Activated naive CD4-positive, alpha-beta T cell treated with anti-CD3 and anti-CD28 coated beads for 36 hours (primary cell): ENCODE measurements around the gene DAAM1. TPM values are rescaled to one million over a fixed set of nuclear protein-coding genes. Genes with fewer than 3 reads are reported as not detected.

Source experiments
- CTCF ChIA-PET: fragments of 350-600 bp; sonication (Branson Sonifier 250); formaldehyde crosslinking; loops from one replicate; lab custom pipeline; 2021; ENCODE audit warnings: antibody characterized with exemption; lab: Charles Lee
- DNase-seq: peaks from one replicate; pipeline ENCODE4 v3.0.0-alpha.2; 2020
- H3K27ac Mint-ChIP-seq: one replicate; pipeline ENCODE4 v1.8.0; 2021; ENCODE audit warnings: mild to moderate bottlenecking, mixed read lengths
- H3K27me3 Mint-ChIP-seq: one replicate; pipeline ENCODE4 v1.8.0; 2021; ENCODE audit warnings: low read depth, mixed read lengths
- H3K36me3 Mint-ChIP-seq: one replicate; pipeline ENCODE4 v1.8.0; 2021; ENCODE audit warnings: low read depth, mixed read lengths
- H3K4me1 Mint-ChIP-seq: one replicate; pipeline ENCODE4 v1.8.0; 2021; ENCODE audit warnings: low read depth, mixed read lengths
- H3K4me3 Mint-ChIP-seq: one replicate; pipeline ENCODE4 v1.8.0; 2021; ENCODE audit warnings: mild to moderate bottlenecking, moderate library complexity, mixed read lengths
- H3K9me3 Mint-ChIP-seq: one replicate; pipeline ENCODE4 v1.8.0; 2021; ENCODE audit warnings: mixed read lengths
- intact Hi-C: fragments of 100-400 bp; cut with micrococcal nuclease; formaldehyde crosslinking; loops from one replicate; pipeline ENCODE4 v1.15.1; 2023
- total RNA-seq, 2 experiments: library from RNA; stranded (reverse); gene quantifications; one replicate each; pipeline ENCODE4 v1.2.3, GENCODE V29; 2021

Gene DAAM1
- total RNA-seq, 2 experiments from 2014 or later, result 7.6 to 8.3 TPM

DNA sequence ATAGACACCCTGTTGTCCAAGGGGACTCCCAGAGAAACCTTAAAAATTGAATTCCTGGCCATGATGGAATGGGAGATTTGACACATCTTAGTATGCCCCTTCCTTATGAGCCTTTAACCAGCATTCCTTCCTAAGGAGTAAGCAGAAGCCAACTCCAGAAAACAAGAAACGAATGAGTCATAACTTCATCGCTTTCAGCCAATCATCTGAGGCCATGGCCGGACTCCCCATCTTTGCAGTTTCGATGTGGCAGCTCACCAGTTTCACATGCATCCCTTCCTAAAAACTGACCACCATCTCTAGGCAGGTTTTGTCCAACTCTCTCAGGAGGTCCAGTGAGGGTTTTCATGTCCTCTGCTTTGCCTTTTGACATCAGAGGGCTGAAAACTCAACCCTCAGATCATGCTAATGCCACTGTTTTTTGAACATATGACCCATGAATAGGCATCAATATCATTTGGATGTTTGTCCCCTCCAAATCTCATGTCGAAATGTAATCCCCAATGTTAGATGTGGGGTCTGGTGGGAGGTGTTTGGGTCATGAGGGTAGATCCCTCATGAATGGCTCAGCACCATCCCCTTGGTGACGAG, 19.9 kb downstream of the DAAM1 start:
- H3K9me3 Mint-ChIP-seq, result no peaks in the 10 kb centered on the region
- DNase-seq, result no peak
- no peaks in the 10 kb centered on the region for H3K4me1 Mint-ChIP-seq
- no peaks in the 10 kb centered on the region for H3K36me3 Mint-ChIP-seq
- intact Hi-C loops, result no loop called here
- H3K27ac Mint-ChIP-seq, result no peak overlapping the region
- H3K4me3 Mint-ChIP-seq, result no peak overlapping the region
- no peaks in the 10 kb centered on the region for H3K27me3 Mint-ChIP-seq
- CTCF ChIA-PET, result no interaction called here

GRCh38 chr14:59208954-59209353, 20.5 kb downstream of the DAAM1 start:
- no peaks in the 10 kb centered on the region for H3K4me1 Mint-ChIP-seq
- no peak overlapping the region for H3K27ac Mint-ChIP-seq
- intact Hi-C loops, result no loop called here

DNA sequence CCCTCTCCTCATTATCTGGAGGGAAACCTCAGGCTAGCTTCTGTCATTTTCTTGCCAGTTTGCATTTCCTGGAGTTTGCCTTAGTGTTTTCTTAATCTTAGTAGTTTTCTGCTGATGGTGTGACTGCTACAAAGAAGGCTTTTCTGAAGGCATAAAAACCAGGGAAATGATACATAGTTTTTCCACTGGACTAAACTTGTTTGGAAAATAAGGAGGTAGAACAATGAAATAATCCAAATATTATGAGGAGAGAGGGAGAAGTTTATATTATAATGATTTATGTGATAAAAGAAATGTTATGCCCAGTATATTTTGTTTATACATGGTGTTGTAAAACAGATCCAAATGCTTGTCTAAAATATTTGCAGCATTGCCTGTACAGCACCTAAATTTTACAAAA, 22.2 kb downstream of the DAAM1 start:
- Mint-ChIP-seq H3K4me1 (no peaks in the 10 kb centered on the region), H3K4me3 (no peak overlapping the region), H3K27ac (no peak overlapping the region), H3K36me3 (peaks cover 3% of the 10 kb centered on the region), H3K9me3 (no peaks in the 10 kb centered on the region), H3K27me3 (no peaks in the 10 kb centered on the region)
- no peak for DNase-seq
- CTCF ChIA-PET, result interaction anchor here (0.6 kb wide), 1 partner anchor 843 kb away, joined by 3 read pairs; no protein-coding TSS in a partner anchor
- intact Hi-C loops, result no loop called here

More at GRCh38 chr14:59208954-59209353, 20.5 kb downstream of the DAAM1 start:
- Mint-ChIP-seq H3K9me3 (no peaks in the 10 kb centered on the region), H3K27me3 (no peaks in the 10 kb centered on the region), H3K4me3 (no peak overlapping the region), H3K36me3 (peaks cover 2% of the 10 kb centered on the region)
- DNase-seq, result no peak
- CTCF ChIA-PET, result no interaction called here

DNA sequence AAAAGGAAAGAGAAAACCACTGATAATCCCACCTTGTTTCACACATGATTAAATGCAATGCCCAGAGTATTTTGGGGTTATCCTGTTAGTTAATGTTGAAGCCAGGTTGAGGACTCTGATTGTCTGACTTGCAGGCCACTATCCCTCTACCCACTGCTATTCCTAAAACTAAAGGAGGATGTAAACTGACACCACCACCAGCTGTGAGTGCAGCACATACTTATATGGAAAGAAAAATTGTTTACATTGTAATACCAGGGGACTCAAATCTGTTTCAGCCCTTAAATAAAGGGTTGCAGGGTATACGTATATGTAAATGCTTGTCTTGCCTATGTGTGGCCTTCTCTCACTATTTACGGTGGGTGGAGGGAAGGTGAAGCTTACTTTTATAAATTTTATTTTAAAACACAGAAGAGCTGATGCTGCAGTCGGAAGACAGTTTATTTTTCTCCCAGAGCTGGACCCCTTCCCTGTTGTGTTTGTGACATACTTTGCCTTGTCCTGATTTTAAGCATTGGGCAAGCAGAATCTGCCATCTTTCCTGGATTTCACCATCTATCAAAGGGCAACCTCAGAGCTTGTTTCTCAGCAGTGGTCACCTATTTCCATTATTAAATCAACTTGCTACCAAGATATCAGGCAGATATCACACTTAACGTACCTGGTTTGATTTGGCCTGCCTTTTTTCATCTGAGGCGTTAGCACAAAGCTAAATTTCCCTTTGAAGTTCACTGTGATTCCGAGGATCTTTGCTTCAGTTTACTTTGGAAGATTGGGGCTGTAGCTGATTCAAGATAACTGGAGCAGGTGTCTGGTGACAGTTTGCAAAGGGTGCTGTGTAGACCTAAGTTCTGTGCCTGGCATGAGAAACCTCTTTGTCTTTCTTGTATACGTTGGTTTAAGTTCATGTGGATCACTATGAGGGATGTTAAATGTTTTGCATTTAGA, 25.2 kb downstream of the DAAM1 start:
- CTCF ChIA-PET, result no interaction called here
- no peaks in the 10 kb centered on the region for H3K27me3 Mint-ChIP-seq
- DNase-seq, result no peak
- H3K27ac Mint-ChIP-seq, result no peak overlapping the region
- no peaks in the 10 kb centered on the region for H3K4me1 Mint-ChIP-seq
- no peaks in the 10 kb centered on the region for H3K9me3 Mint-ChIP-seq
- intact Hi-C loops, result no loop called here
- no peak overlapping the region for H3K4me3 Mint-ChIP-seq
- peaks cover 3% of the 10 kb centered on the region for H3K36me3 Mint-ChIP-seq

DNA sequence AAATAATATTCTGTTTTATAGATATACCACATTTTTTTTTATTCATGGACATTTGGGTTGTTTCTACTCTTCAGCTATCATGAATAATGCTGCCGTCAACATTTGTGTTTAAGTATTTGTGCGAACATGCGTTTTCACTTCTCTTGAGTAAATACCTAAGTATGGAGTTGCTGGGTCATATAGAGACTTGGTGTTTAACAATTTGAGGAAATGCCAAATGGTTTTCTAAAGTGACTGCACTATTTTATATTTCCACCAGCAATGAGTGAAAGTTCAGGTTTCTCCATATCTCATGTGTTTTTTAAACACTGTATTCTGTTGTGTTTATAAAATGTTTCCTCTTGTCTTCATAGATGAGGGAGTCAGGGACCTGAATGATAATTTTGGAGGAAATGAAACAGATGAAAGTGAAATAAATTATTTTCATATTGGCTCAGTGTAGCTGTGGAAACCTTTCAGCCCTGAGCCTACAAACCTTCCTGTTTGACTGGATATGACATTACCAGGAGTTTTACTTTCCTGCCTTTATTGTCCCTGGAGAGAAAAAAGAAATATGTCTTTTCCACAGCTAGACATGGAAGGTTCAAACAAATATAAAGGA, 26.3 kb downstream of the DAAM1 start:
- intact Hi-C loops, result no loop called here
- Mint-ChIP-seq H3K27ac (no peak overlapping the region), H3K27me3 (no peaks in the 10 kb centered on the region), H3K4me1 (no peaks in the 10 kb centered on the region), H3K36me3 (peaks cover 3% of the 10 kb centered on the region), H3K9me3 (no peaks in the 10 kb centered on the region), H3K4me3 (no peak overlapping the region)
- DNase-seq, result no peak
- CTCF ChIA-PET, result no interaction called here

DNA sequence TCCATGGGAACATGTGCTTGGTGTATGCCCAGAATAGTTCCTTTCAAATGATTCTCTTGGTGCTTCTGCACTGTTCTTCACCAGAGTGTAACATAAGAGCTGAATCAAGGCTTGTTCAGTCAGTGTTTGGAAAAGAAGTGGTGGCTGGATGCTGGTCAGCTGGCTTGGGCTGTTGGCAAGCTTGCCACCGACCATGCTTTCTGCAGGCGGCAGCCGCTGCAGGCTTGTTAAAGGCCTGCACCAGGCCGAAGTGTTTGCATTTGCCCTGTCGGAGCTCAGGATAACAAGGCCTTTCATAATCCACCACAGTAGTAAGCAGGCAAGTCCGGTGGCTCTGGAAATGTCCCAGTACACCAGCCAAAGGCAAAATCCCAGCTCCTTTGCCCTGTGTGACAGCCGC, 26.9 kb downstream of the DAAM1 start:
- no peaks in the 10 kb centered on the region for H3K27me3 Mint-ChIP-seq
- no peak overlapping the region for H3K4me3 Mint-ChIP-seq
- H3K9me3 Mint-ChIP-seq, result no peaks in the 10 kb centered on the region
- H3K27ac Mint-ChIP-seq, result no peak overlapping the region
- DNase-seq, result no peak
- intact Hi-C loops, result no loop called here
- H3K36me3 Mint-ChIP-seq, result peaks cover 3% of the 10 kb centered on the region
- H3K4me1 Mint-ChIP-seq, result no peaks in the 10 kb centered on the region
- CTCF ChIA-PET, result no interaction called here

GRCh38 chr14:59215757-59216156, 27.3 kb downstream of the DAAM1 start:
- Mint-ChIP-seq H3K4me3 (no peak overlapping the region), H3K9me3 (no peaks in the 10 kb centered on the region), H3K27ac (no peak overlapping the region), H3K36me3 (peaks cover 3% of the 10 kb centered on the region), H3K4me1 (no peaks in the 10 kb centered on the region), H3K27me3 (no peaks in the 10 kb centered on the region)
- intact Hi-C loops, result no loop called here
- CTCF ChIA-PET, result no interaction called here
- DNase-seq, result no peak

- Mint-ChIP-seq H3K27ac (no peak overlapping the region), H3K27me3 (no peaks in the 10 kb centered on the region), H3K4me3 (no peak overlapping the region), H3K4me1 (no peaks in the 10 kb centered on the region), H3K36me3 (peaks cover 3% of the 10 kb centered on the region), H3K9me3 (no peaks in the 10 kb centered on the region)
- CTCF ChIA-PET, result interaction anchor here (0.6 kb wide), 1 partner anchor 887 kb away, joined by 3 read pairs; no protein-coding TSS in a partner anchor
- intact Hi-C loops, result no loop called here
- no peak for DNase-seq
Observed at GRCh38 chr14:59217011-59217410, 28.5 kb downstream of the DAAM1 start.

DNA sequence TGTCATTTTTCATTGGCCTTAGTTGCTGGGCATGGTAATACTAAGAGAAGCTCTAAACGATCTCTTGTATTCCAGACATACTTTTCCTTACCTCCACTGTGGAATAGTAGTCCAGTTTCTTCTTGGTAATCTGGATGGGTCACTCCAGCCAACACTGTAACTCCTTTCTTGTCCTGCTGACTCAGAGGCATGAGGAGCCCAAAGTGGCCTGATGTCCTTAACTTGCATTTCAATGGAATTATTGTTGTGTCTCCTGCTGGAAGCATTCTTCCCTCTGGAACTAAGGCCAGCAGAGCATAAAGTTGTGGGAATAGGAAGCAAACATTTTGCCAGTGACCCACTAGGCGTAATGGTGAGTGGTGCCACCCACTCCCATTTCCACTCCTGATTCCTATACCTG, 33.1 kb downstream of the DAAM1 start:
- intact Hi-C loops, result no loop called here
- H3K27ac Mint-ChIP-seq, result no peak overlapping the region

GRCh38 chr14:59224341-59224740, 35.9 kb downstream of the DAAM1 start:
- H3K27ac Mint-ChIP-seq, result no peak overlapping the region
- CTCF ChIA-PET, result no interaction called here
- no peaks in the 10 kb centered on the region for H3K9me3 Mint-ChIP-seq
- no peak for DNase-seq
- intact Hi-C loops, result no loop called here
- no peak overlapping the region for H3K4me3 Mint-ChIP-seq
- peaks cover 12% of the 10 kb centered on the region for H3K4me1 Mint-ChIP-seq
- H3K27me3 Mint-ChIP-seq, result no peaks in the 10 kb centered on the region
- peaks cover 2% of the 10 kb centered on the region for H3K36me3 Mint-ChIP-seq

More for the DNA sequence above, 33.1 kb downstream of the DAAM1 start:
- H3K27me3 Mint-ChIP-seq, result no peaks in the 10 kb centered on the region
- no peaks in the 10 kb centered on the region for H3K9me3 Mint-ChIP-seq
- DNase-seq, result no peak
- CTCF ChIA-PET, result no interaction called here
- no peak overlapping the region for H3K4me3 Mint-ChIP-seq
- no peaks in the 10 kb centered on the region for H3K4me1 Mint-ChIP-seq
- no peaks in the 10 kb centered on the region for H3K36me3 Mint-ChIP-seq

- no peaks in the 10 kb centered on the region for H3K9me3 Mint-ChIP-seq
- intact Hi-C loops, result no loop called here
- H3K4me1 Mint-ChIP-seq, result peaks cover 19% of the 10 kb centered on the region
- H3K27ac Mint-ChIP-seq, result no peak overlapping the region
- H3K27me3 Mint-ChIP-seq, result no peaks in the 10 kb centered on the region
- CTCF ChIA-PET, result no interaction called here
- H3K4me3 Mint-ChIP-seq, result no peak overlapping the region
- peaks cover 2% of the 10 kb centered on the region for H3K36me3 Mint-ChIP-seq
- DNase-seq, result no peak
Observed at GRCh38 chr14:59225281-59225680, 36.8 kb downstream of the DAAM1 start.

DNA sequence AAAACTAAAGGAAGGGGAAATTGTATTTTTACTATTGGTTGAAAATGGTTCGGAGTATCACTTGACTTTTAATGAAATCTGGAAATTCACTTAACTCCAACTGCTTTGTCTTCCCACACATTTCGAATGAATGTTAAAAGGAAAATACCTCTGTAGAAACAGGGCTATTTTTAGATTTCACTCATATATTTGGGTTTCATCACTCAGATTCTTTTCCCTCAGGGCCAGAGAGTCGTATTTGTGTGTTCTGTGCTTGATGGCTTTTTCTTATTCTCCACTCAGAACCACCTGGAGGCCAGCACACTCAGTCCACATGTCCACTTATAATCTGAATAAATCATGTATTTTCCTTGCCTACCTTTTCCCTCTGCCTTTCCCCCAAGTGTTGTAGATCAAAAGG, 40.0 kb downstream of the DAAM1 start:
- CTCF ChIA-PET, result no interaction called here
- DNase-seq, result no peak
- Mint-ChIP-seq H3K4me1 (peaks cover 21% of the 10 kb centered on the region), H3K36me3 (peaks cover 2% of the 10 kb centered on the region), H3K4me3 (no peak overlapping the region), H3K27ac (no peak overlapping the region), H3K27me3 (no peaks in the 10 kb centered on the region), H3K9me3 (no peaks in the 10 kb centered on the region)
- intact Hi-C loops, result no loop called here
